ENCODE results near the gene RMDN2.
"Not testable (repeated sequence)": the region's sequence is repeated elsewhere in the genome, so short reads cannot be mapped to it uniquely, and the experiment has no call there.

RMDN2 gene

GRCh38 chr2:38000485-38001222, 75.6 kb downstream of the RMDN2 start:
- no peak for DNase-seq

- not testable (repeated sequence) for DNase-seq
These were observed 85.1 kb downstream of the RMDN2 start for GRCh38 chr2:38010187-38010586.

GRCh38 chr2:38010995-38011394, 85.9 kb downstream of the RMDN2 start:
- no peak for DNase-seq

- DNase-seq, result no peak
These were observed 88.2 kb downstream of the RMDN2 start for GRCh38 chr2:38013158-38013752.

GRCh38 chr2:38016219-38016618, 91.1 kb downstream of the RMDN2 start:
- DNase-seq, result no peak

- no peak for DNase-seq
These were observed 92.7 kb downstream of the RMDN2 start for GRCh38 chr2:38017836-38018235.

GRCh38 chr2:38020359-38021069, 95.4 kb downstream of the RMDN2 start:
- DNase-seq, result not testable (repeated sequence)

- no peak for DNase-seq
These were observed 96.5 kb downstream of the RMDN2 start for GRCh38 chr2:38021589-38021988.

GRCh38 chr2:38026846-38027245, 101.8 kb downstream of the RMDN2 start:
- no peak for DNase-seq

GRCh38 chr2:38028829-38029228, 103.7 kb downstream of the RMDN2 start:
- no peak for DNase-seq

GRCh38 chr2:38029512-38029911, 104.4 kb downstream of the RMDN2 start:
- DNase-seq, result no peak

GRCh38 chr2:38030635-38031355, 105.7 kb downstream of the RMDN2 start:
- DNase-seq, result no peak

GRCh38 chr2:38032946-38033345, 107.9 kb downstream of the RMDN2 start:
- no peak for DNase-seq

GRCh38 chr2:38033646-38034045, 108.6 kb downstream of the RMDN2 start:
- no peak for DNase-seq

GRCh38 chr2:38035968-38036367, 110.9 kb downstream of the RMDN2 start:
- no peak for DNase-seq

- no peak for DNase-seq
These were observed 112.2 kb downstream of the RMDN2 start for GRCh38 chr2:38037325-38037724.

GRCh38 chr2:38037757-38038621, 112.9 kb downstream of the RMDN2 start:
- no peak for DNase-seq

- no peak for DNase-seq
These were observed 113.6 kb downstream of the RMDN2 start for GRCh38 chr2:38038682-38039081.

GRCh38 chr2:38039121-38039910, 114.2 kb downstream of the RMDN2 start:
- DNase-seq, result no peak

- no peak for DNase-seq
These were observed 120.7 kb downstream of the RMDN2 start for GRCh38 chr2:38045811-38046210.

GRCh38 chr2:38056216-38056615, 131.1 kb downstream of the RMDN2 start:
- DNase-seq, result no peak
